Measurements from ENCODE around the gene PINLYP.

- TF ChIP-seq, protein P1, sequence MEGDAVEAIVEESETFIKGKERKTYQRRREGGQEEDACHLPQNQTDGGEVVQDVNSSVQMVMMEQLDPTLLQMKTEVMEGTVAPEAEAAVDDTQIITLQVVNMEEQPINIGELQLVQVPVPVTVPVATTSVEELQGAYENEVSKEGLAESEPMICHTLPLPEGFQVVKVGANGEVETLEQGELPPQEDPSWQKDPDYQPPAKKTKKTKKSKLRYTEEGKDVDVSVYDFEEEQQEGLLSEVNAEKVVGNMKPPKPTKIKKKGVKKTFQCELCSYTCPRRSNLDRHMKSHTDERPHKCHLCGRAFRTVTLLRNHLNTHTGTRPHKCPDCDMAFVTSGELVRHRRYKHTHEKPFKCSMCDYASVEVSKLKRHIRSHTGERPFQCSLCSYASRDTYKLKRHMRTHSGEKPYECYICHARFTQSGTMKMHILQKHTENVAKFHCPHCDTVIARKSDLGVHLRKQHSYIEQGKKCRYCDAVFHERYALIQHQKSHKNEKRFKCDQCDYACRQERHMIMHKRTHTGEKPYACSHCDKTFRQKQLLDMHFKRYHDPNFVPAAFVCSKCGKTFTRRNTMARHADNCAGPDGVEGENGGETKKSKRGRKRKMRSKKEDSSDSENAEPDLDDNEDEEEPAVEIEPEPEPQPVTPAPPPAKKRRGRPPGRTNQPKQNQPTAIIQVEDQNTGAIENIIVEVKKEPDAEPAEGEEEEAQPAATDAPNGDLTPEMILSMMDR (IDR thresholded peaks at IDR 0.05) = no peak
- TF ChIP-seq EZH2phosphoT487 (IDR thresholded peaks at IDR 0.05; ENCODE audit: borderline replicate concordance, low read depth) (no peak), MAX (IDR thresholded peaks at IDR 0.05; ENCODE audit: low read depth) (no peak), POLR2AphosphoS5 (IDR thresholded peaks at IDR 0.05; ENCODE audit: low read depth, low read length) (no peak), USF1 (IDR thresholded peaks at IDR 0.05; ENCODE audit: borderline replicate concordance, low read depth) (no peak), GABPA (IDR thresholded peaks at IDR 0.05; ENCODE audit: low read depth) (no peak), EP300 (IDR thresholded peaks at IDR 0.05; ENCODE audit: borderline replicate concordance in 1 of 2, low read depth in 1 of 2, low read length in 1 of 2) (no peak), YY1 (IDR thresholded peaks at IDR 0.05; ENCODE audit: low read depth) (no peak), ZBTB33 (IDR thresholded peaks at IDR 0.05; ENCODE audit: borderline replicate concordance, low read depth) (no peak), MEF2A (IDR thresholded peaks at IDR 0.05; ENCODE audit: borderline replicate concordance, low read depth) (no peak)
Observed at GRCh38 chr19:43527860-43528622, 47.6 kb upstream of the PINLYP start.
